ENCODE measurements around the gene TRPV2.

Gene TRPV2

DNA sequence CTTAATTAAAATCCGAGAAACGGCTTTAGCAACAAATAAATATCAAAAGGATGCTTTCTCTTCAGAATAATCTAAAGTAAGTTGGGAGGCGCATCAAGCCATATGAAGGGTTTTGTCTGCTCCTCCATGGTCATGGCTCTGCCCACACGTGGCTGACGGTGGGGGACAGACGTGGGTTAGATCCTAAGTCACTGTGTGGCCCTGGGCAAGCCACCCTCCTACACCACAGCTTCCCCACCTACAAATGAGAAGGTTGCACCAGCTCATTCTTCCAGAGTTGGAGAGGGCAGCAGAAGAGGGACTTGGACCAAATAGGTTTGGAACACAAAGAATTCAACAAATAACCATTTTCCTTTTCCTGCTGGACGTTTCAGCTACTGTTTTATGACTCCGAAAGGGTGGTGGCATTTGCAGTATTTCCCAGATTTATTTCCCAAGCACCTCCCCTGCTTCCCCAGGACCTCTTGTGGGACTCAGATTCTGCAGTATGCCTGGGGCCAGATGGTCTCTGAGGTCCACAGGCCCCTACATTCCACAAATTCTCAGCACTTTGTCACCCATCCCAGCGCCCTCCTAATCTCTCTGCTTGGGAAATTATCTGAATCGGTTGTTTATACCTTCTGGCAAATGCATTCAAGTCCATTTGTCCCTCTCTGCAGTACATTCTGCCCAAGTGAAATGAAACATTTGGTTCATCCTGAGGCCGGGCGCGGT lies 58.8 kb downstream of the TRPV2 start:
- no peak for DNase-seq

DNA sequence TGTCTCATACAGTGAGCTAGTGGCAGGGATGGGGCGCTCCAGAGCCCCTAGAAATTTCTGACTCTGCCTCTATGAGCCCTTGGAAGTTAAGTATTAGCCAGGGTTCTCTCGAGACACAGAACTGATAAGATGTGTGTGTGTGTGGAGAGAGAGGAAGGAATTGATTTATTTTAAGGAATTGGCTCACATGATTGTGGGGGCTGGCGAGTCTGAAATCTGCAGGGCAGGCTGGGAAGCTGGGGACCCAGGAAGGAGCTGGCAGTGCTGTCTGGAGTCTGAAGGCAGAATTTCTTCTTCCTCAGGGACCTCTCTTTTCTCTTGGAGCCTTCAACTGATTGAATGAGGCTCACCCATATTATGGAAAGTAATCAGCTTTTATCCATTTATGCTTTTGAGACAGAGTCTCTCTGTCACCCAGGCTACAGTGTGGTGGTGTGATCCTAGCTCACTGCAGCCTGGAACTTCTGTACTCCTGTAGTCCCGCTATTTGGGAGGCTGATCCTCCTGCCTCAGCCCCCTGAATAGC lies 59.9 kb downstream of the TRPV2 start:
- DNase-seq, result no peak

DNA sequence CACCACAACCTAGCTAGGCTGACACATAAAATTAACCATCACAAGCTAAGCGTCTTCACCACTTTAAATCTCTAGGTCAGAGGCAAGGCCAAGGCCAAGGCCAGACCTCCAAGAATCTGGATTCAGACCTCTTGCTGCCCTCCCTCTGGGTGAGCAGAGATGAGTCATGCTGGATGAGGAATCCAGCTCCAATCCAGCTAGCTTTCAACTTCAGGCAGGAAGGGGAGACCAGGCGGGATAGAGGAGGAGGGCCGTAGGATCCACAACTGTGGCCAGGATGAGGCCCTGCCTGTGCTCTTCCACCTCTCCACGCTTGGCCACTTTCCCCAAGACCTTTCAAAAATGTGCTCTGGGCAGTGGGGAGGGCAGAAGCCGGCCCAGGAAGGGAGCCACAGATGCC lies 61.9 kb downstream of the TRPV2 start:
- peak; percentile 84 for DNase-seq

DNA sequence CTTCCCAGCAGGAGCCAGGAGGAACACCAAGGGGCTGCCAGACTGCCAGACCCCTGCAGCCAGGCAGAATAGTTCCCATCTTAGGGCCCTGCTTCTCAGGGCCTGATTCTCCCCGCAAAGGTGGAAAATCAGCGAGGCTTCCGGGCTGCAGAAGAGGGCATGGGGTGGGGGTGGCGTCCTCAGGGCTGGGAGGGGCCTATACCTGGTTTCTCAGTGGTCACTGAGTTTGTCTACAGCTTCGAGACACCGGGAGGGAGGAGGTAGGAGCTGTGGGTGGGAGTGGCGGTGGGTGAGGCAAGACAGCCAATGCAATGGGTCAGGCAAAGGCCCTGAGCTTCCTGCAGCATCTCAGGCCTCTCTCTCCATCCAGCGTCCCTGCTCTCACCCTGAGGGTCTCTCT lies 62.3 kb downstream of the TRPV2 start:
- DNase-seq, result no peak

DNA sequence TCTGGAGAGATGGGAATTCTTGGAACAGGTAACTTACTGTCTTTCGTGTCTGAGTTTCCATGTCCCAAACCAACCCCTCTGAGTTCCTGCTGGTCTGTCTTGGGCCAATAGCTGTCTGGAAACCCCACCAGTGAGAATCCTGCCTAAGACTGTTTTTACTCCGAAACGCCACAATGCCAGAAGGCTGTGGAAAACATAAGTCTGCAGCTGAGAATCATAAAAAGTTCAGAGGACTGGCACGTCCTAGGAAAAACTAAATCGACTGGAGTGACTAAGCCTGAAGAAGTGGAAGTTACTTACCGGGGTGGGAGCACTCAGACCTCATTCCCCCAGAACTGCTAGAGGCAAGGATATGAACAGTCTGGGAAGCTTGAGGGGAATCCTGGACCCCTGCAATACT lies 63.3 kb downstream of the TRPV2 start:
- DNase-seq, result peak; percentile 85

DNA sequence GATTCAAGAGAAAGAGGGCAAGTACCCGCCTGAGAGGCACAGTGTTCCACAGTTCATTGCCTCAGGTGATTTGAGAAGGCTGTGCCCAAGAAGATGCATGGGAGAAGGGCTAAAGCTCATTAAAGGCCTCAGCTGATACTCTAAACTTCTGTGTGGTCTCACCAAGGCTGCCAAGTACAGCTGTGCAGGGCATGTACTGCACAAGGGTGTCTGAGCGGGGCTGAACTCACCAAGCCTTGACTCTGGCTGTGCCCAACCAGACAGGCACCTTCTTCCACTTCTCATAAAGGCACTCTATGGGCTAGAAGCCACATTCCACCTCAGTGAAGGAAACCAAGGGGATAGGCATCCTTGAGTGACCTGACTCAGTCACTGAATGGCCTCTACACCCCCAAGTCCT lies 63.9 kb downstream of the TRPV2 start:
- no peak for DNase-seq

DNA sequence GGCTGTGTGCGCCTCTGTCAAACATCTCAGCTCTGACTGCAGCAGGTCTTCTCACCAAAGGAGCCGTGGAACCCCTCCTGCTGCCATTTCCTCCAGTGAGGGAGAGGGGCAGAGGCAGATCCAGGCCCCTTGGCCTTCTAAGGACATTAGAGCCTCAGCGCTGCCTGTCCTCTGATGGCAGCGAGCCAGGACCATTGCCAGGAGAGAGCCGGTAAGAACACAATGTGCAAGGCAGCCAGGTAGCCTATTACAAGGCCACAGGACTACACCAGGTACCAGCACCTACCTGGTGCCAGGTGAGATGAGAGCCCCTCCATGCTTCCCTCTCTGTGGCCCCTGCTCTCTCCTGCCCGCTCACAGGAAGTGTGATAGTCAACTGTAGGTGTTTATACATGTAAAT lies 65.6 kb downstream of the TRPV2 start:
- DNase-seq, result no peak

DNA sequence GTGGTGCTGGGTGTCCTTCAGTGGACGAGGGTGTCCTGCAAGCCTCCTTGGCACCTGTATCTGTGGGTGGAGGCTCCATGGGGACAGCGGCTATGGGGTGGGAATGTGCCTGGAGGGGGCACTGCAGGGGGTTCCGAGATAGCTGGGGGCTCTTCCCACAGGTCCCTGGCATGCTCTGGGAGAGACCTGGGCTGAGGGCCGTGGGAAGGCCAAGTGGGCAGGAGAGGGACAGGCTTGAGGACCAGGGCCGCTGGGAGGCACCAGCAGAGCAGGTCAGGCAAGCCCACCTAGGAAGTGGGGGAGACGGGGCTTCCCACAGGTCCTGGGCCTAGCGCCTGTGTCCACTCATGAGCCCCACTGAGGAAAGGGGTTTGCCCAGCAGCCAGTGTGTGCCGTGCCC lies 66.9 kb downstream of the TRPV2 start:
- no peak for DNase-seq

DNA sequence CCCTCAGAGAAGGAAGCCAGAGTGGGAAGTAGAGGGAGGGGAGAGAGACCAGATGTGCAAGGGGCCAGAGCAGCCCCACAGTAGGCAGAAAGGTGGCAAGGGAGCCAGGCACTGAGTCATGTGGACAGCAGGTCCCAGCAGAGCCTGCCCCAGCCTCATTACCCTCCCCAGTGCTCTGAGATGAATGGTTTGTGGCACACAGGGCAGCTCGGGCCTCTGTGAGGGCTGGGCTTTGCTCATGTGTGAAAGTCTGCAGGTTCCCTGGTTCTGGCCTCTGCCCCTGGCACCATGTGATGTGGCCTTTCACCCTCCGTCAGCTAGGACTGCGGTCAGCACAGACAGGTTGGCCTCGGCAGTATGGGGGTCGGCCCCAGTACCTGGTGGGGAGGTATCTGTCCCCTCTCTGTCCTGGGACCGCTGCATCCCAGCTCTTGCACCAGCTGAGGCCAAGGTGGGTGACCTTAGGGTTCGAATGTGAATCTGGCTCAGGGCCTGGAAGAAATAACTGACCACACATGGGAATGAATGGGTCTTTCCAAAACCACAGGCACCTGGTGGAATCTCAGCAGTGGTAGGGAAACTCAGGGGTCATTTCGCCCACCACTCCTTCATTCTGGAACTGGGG lies 67.8 kb downstream of the TRPV2 start:
- peak; percentile 16 for DNase-seq

DNA sequence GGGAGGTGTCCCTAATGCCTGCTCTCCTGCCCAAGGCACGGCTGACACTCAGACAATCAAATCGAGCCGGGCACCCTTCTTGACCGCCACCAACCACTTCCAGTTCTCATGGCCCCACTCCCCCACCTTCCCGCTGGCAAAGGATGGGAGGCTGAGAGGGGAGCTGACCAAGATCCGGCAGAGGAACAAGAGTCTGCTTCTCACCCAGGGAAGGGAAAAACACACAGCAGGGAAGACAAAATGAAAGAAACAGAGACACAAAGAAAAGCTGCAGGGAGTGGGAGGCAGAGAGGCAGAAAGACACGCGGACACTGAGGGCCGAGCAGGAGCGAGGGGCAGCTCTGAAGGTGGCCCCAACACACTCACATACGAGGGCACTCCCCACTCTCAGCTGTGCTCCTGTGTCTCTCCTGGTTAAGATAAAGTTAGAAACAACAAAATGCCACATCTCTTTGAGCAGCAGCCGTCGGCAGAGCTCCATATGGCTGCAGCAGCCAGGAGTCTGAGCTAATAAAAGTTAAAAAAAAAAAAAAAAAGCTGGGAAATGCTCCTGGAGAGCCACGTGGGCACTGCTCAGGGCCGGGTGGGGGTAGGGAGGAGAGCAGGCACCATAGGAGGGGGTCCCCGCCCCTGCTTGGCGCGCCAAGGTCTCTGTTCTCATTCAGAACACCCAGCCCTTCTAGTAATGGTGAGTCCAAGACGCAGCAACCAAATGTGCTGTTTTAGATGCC lies 69.2 kb downstream of the TRPV2 start:
- peak; percentile 76 for DNase-seq
